IMR-90 (cell line): ENCODE results near the gene VPS52. TPM values are rescaled to one million over a fixed set of nuclear protein-coding genes. Genes with fewer than 3 reads are reported as not detected.

Source experiments
- ATAC-seq: fragments of 200-7000 bp; cut with Tn5 transposase; 2 replicates; pipeline ENCODE4 v1.9.1; 2020; ENCODE audit warnings: low read depth, mild to moderate bottlenecking, moderate library complexity
- BruUV-seq: library from RNA; stranded (reverse); fragments of 400-500 nt; replicated peaks from 2 replicates; lab custom pipeline; 2021; lab: Mats Ljungman, UMichigan
- CTCF ChIA-PET: fragments of 300-600 bp; formaldehyde crosslinking; extraction: SDS; loops from one replicate; lab custom pipeline; 2021; ENCODE audit warnings: antibody characterized with exemption; lab: Yijun Ruan, JAX
- POLR2A ChIA-PET: fragments of 300-600 bp; sonication (Branson Sonifier 250); formaldehyde crosslinking; loops from one replicate; lab custom pipeline; 2022; ENCODE audit warnings: antibody characterized with exemption; ENCODE audit not compliant: unreplicated experiment; lab: Charles Lee
- DNase-seq: peaks from one replicate; pipeline ENCODE4 v3.0.0; 2013
- H2AFZ ChIP-seq: replicated peaks from 2 replicates; pipeline ENCODE3; 2013; ENCODE audit warnings: low read length, mild to moderate bottlenecking; ENCODE audit not compliant: poor library complexity
- H2AK5ac ChIP-seq: 2 replicates; pipeline ENCODE4 v1.6.1; 2013; ENCODE audit warnings: low read depth, low read length, inconsistent platforms
- H2AK9ac ChIP-seq: replicated peaks from 2 replicates; pipeline ENCODE3; 2013; ENCODE audit warnings: mild to moderate bottlenecking, low read depth, low read length, moderate library complexity; ENCODE audit not compliant: poor library complexity
- H2BK120ac ChIP-seq: 2 replicates; pipeline ENCODE4 v1.6.1; 2013; ENCODE audit warnings: low read depth, low read length, inconsistent platforms
- H2BK15ac ChIP-seq: 3 replicates; pipeline ENCODE4 v1.6.1; 2013; ENCODE audit warnings: low read depth, low read length, inconsistent platforms
- H2BK20ac ChIP-seq: 2 replicates; pipeline ENCODE4 v1.6.1; 2013; ENCODE audit warnings: low read depth, mild to moderate bottlenecking, inconsistent platforms, low read length, moderate library complexity
- H2BK5ac ChIP-seq: 2 replicates; pipeline ENCODE4 v1.6.1; 2013; ENCODE audit warnings: mild to moderate bottlenecking, low read depth, low read length, inconsistent platforms; ENCODE audit not compliant: poor library complexity, severe bottlenecking
- H3K14ac ChIP-seq: replicated peaks from 2 replicates; pipeline ENCODE4 v1.6.1; 2013; ENCODE audit warnings: low read depth, low read length, inconsistent platforms
- H3K18ac ChIP-seq: 2 replicates; pipeline ENCODE4 v1.6.1; 2013; ENCODE audit warnings: low read depth, low read length, control low read depth
- H3K23ac ChIP-seq: 2 replicates; pipeline ENCODE4 v1.6.1; 2013; ENCODE audit warnings: low read depth, low read length, inconsistent platforms
- H3K27ac ChIP-seq: 2 replicates; pipeline ENCODE4 v1.5.1; 2013; ENCODE audit warnings: mild to moderate bottlenecking, control low read depth, low read length; ENCODE audit not compliant: insufficient read depth
- H3K27me3 ChIP-seq: 2 replicates; pipeline ENCODE4 v1.6.1; 2013; ENCODE audit warnings: low read length; ENCODE audit not compliant: control insufficient read depth, insufficient read depth
- H3K36me3 ChIP-seq: 2 replicates; pipeline ENCODE4 v1.6.1; 2013; ENCODE audit warnings: low read length, mixed read lengths; ENCODE audit not compliant: control insufficient read depth, insufficient read depth
- H3K4ac ChIP-seq: 2 replicates; pipeline ENCODE4 v1.6.1; 2013; ENCODE audit warnings: low read depth, low read length, inconsistent platforms
- H3K4me1 ChIP-seq: 2 replicates; pipeline ENCODE4 v1.6.1; 2013; ENCODE audit warnings: low read length, mixed read lengths; ENCODE audit not compliant: control insufficient read depth, insufficient read depth
- H3K4me2 ChIP-seq: 2 replicates; pipeline ENCODE4 v1.6.1; 2013; ENCODE audit warnings: low read depth, mild to moderate bottlenecking, control low read depth, low read length, moderate library complexity
- H3K4me3 ChIP-seq: 2 replicates; pipeline ENCODE4 v1.5.1; 2013; ENCODE audit warnings: low read depth, mild to moderate bottlenecking, control low read depth, low read length, moderate library complexity; ENCODE audit not compliant: insufficient read depth
- H3K56ac ChIP-seq: 2 replicates; pipeline ENCODE4 v1.6.1; 2013; ENCODE audit warnings: low read length, inconsistent platforms; ENCODE audit not compliant: insufficient read depth; ENCODE audit errors: extremely low read depth
- H3K79me1 ChIP-seq, 2 experiments: 2 replicates each; pipeline ENCODE4 v1.6.1; 2013; ENCODE audit warnings: low read length in 2 of 2, inconsistent platforms in 1 of 2, low read depth in 1 of 2
- H3K9ac ChIP-seq: 2 replicates; pipeline ENCODE4 v1.6.1; 2013; ENCODE audit warnings: low read depth, low read length, control low read depth
- H3K9me1 ChIP-seq: 2 replicates; pipeline ENCODE4 v1.6.1; 2013; ENCODE audit warnings: low read length, inconsistent platforms; ENCODE audit not compliant: insufficient read depth
- H3K9me3 ChIP-seq: 2 replicates; pipeline ENCODE4 v1.6.1; 2013; ENCODE audit warnings: low read length; ENCODE audit not compliant: control insufficient read depth, insufficient read depth
- H4K20me1 ChIP-seq: 2 replicates; pipeline ENCODE4 v1.6.1; 2013; ENCODE audit warnings: low read length, inconsistent platforms; ENCODE audit not compliant: insufficient read depth
- H4K5ac ChIP-seq: 2 replicates; pipeline ENCODE4 v1.6.1; 2013; ENCODE audit warnings: mild to moderate bottlenecking, low read depth, low read length, control low read depth
- H4K8ac ChIP-seq, 2 experiments: 2 replicates each; pipeline ENCODE4 v1.6.1; 2013; ENCODE audit warnings: low read depth in 2 of 2, low read length in 2 of 2, control low read depth in 1 of 2, inconsistent platforms in 1 of 2
- H4K91ac ChIP-seq: 2 replicates; pipeline ENCODE4 v1.6.1; 2013; ENCODE audit warnings: low read depth, low read length, inconsistent platforms; ENCODE audit not compliant: insufficient read depth
- CEBPB ChIP-seq: IDR thresholded peaks from 2 replicates; pipeline ENCODE4 v1.6.1; 2012; ENCODE audit warnings: low read depth, low read length, improper control_type of control experiment
- CHD1 ChIP-seq: IDR thresholded peaks from 2 replicates; pipeline ENCODE4 v1.6.1; 2012; ENCODE audit warnings: low read depth, low read length, improper control_type of control experiment
- FOS ChIP-seq: fragments of 150-350 bp; IDR thresholded peaks from 2 replicates; pipeline ENCODE4 v1.6.1; 2016; ENCODE audit warnings: low read depth, low read length
- MAZ ChIP-seq: IDR thresholded peaks from 2 replicates; pipeline ENCODE4 v1.6.1; 2012; ENCODE audit warnings: low read depth, mild to moderate bottlenecking, low read length, improper control_type of control experiment, moderate library complexity, borderline replicate concordance
- MXI1 ChIP-seq: IDR thresholded peaks from 2 replicates; pipeline ENCODE4 v1.6.1; 2012; ENCODE audit warnings: low read depth, mild to moderate bottlenecking, low read length, moderate library complexity, borderline replicate concordance
- POLR2A ChIP-seq: IDR thresholded peaks from 2 replicates; pipeline ENCODE4 v1.6.1; 2012; ENCODE audit warnings: mild to moderate bottlenecking, low read depth, low read length
- RAD21 ChIP-seq: IDR thresholded peaks from 2 replicates; pipeline ENCODE4 v1.6.1; 2012; ENCODE audit warnings: low read length, improper control_type of control experiment
- WGBS, 2 experiments: methylation state at CpG; one replicate each; pipeline versions ENCODE4 v1.1.5 to v1.1.7; 2013; ENCODE audit warnings: missing lambda C conversion rate in 2 of 2; ENCODE audit not compliant: insufficient read length in 1 of 2; ENCODE audit errors: extremely low coverage in 2 of 2; 5-methylcytosine and 5-hydroxymethylcytosine counted together
- dilution Hi-C: fragments of 300-500 bp; cut with HindIII; formaldehyde crosslinking; loops from one replicate; pipeline ENCODE4 v1.14.3; 2018; ENCODE audit warnings: low sequenced_read_pairs; ENCODE audit not compliant: unreplicated experiment
- in situ Hi-C: fragments of 300-500 bp; cut with MboI; formaldehyde crosslinking; loops from 3 replicates; pipeline ENCODE4 v1.14.3; 2019; ENCODE audit warnings: low sequenced_read_pairs, inconsistent platforms, mixed read lengths
- intact Hi-C: fragments of 100-400 bp; cut with micrococcal nuclease; formaldehyde crosslinking; loops from 2 replicates; pipeline ENCODE4 v1.10.0; 2022
- polyA plus RNA-seq, 3 experiments: library from polyadenylated mRNA; depleted of rRNA; stranded (reverse); fragments of >200 nt; gene quantifications; 2 replicates each; pipeline ENCODE4 v1.2.3, GENCODE V29; 2012; ENCODE audit warnings: low replicate concordance in 1 of 3
- total RNA-seq: library from RNA; depleted of rRNA; stranded (reverse); fragments of >200 nt; gene quantifications from 2 replicates; pipeline ENCODE4 v1.2.3, GENCODE V29; 2012

Gene VPS52
- total and polyA plus RNA-seq, 2 of the 4 experiments (the other 2 are of a cell fraction): 29.8 to 54.6 TPM

- H4K5ac ChIP-seq: no peak overlapping the region
- H4K91ac ChIP-seq: no peak overlapping the region
- dilution Hi-C loops (no loop called here), in situ Hi-C loops (no loop called here), intact Hi-C loops (no loop called here)
- no peak overlapping the region for H3K4me3 ChIP-seq
- peak overlapping the region; percentile 14; the same call in 1 of the 2 replicates for H3K23ac ChIP-seq
- peaks cover 46% of the 10 kb centered on the region; the same call in 1 of the 2 replicates for H4K20me1 ChIP-seq
- no peak overlapping the region for H3K18ac ChIP-seq
- H3K56ac ChIP-seq: no peak overlapping the region
- no peak overlapping the region for H2AK5ac ChIP-seq
- no TSS peak for BruUV-seq
- H3K4me1 ChIP-seq: peaks cover 34% of the 10 kb centered on the region
- no peak overlapping the region for H2AK9ac ChIP-seq
- DNase-seq (no peak), ATAC-seq (no peak)
- no peaks in the 10 kb centered on the region for H3K27me3 ChIP-seq
- TF ChIP-seq MXI1 (no peak), FOS (no peak), MAZ (no peak), CHD1 (no peak), POLR2A (no peak), RAD21 (no peak), CEBPB (no peak)
- H3K4me2 ChIP-seq: no peak overlapping the region
- peaks cover 14 to 90% of the 10 kb centered on the region in 2 experiments; a peak in 3 of 4 replicates for H3K79me1 ChIP-seq
- CTCF ChIA-PET: no interaction called here
- no peak overlapping the region for H2BK15ac ChIP-seq
- 94% methylated on average over 5 of the region's 6 CpGs; no CpG with 5 or more reads in 1 of the 2 experiments for WGBS, 2 experiments
- peaks cover 26% of the 10 kb centered on the region for H3K36me3 ChIP-seq
- no peak overlapping the region for H3K4ac ChIP-seq
- H3K9me1 ChIP-seq: peaks cover 39% of the 10 kb centered on the region
- no peak overlapping the region for H3K14ac ChIP-seq
- no peak overlapping the region for H4K8ac ChIP-seq
- no peak overlapping the region for H2BK20ac ChIP-seq
- no peak overlapping the region for H3K27ac ChIP-seq
- H2BK5ac ChIP-seq: no peak overlapping the region
- no peak overlapping the region for H2AFZ ChIP-seq
- POLR2A ChIA-PET: no interaction called here
- H3K9ac ChIP-seq: no peak overlapping the region
- H3K9me3 ChIP-seq: no peaks in the 10 kb centered on the region
- no peak overlapping the region for H2BK120ac ChIP-seq
Observed at GRCh38 chr6:33202799-33203198, 68.9 kb downstream of the VPS52 start.
